Fibroblast of skin of right quadriceps (primary cell): ENCODE measurements around the gene SYNPO2.
"Not testable (repeated sequence)": the region's sequence is repeated elsewhere in the genome, so short reads cannot be mapped to it uniquely, and the experiment has no call there.

ENCODE experiments used
- DNase-seq: peaks from one replicate; pipeline ENCODE4 v3.0.0-alpha.2; 2013

SYNPO2 gene

GRCh38 chr4:119010221-119010620, 121.6 kb downstream of the SYNPO2 start:
- DNase-seq: not testable (repeated sequence)

DNA sequence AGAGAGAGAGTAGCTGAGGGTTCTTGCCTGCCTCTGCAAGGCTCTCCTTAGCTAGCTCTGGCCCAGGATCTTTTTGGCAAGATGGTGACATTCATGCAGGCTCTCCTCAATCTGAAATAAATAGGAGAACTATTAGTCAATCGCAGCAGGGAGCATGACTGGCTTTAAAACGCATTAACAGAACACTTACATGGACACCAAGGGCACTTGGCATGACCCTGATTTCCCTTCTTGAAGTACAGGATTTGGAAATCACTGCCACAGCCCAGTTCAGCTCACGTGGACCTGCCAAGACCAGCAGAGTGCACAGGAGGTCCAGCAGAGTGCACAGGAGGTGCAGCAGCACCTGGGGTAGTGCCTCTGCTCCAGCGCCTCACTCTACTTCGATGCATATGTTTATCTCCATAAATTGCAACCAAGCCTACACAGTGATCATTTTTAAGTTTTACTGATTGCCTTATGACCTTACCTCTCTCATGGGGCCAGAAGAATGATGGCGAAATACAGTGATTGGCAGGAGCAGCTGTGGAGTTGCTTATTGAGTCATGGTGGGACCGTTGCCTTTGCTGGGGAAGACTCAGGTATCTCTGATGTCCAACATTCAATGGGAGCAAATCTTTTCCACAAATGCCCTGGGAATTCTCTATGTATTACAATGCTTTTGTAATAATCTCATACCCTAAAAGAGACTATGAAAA, 122.4 kb downstream of the SYNPO2 start:
- DNase-seq: no peak

- DNase-seq: no peak
Observed at GRCh38 chr4:119011607-119011988, 122.9 kb downstream of the SYNPO2 start.

DNA sequence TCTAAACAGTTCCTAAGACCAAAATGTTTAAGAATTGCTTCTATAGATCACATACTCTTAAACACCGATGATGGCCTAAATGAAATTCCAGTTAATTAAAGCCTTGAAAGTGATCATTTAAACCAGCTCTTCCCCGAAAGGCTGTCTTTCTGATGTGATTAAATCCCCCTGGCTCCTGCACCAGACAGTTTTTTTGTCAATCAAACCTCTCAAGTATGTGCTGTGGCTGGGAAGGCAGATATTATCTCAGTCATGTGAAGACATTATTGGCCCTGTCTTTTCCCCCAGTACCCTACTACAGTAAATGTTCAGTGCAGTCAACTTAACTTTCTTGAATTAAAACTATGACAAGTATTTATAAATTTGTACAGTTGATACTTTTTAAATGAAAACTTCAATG, 126.0 kb downstream of the SYNPO2 start:
- no peak for DNase-seq

DNA sequence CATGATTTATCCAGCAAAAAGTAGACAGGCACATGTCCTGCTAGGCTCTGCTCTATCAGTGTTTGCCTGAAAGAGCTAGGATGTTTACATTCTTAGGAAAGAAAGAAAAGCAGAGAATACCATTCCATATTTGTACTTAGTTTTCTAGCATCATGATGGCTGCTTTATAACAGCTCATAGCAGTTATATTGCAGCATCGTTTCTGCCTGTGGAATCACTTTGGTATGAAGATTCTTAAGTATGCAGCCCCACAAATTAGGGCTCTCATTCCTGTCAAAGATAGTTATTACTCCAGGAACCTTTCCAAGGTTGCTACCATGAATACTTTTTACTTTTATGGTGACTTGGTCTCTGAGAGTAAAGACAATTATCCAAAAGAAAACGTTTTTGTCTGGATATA, 128.0 kb downstream of the SYNPO2 start:
- DNase-seq: peak; percentile 95

- DNase-seq: no peak
Observed at GRCh38 chr4:119017636-119018035, 129.0 kb downstream of the SYNPO2 start.

GRCh38 chr4:119020158-119020557, 131.5 kb downstream of the SYNPO2 start:
- peak; percentile 81 for DNase-seq

DNA sequence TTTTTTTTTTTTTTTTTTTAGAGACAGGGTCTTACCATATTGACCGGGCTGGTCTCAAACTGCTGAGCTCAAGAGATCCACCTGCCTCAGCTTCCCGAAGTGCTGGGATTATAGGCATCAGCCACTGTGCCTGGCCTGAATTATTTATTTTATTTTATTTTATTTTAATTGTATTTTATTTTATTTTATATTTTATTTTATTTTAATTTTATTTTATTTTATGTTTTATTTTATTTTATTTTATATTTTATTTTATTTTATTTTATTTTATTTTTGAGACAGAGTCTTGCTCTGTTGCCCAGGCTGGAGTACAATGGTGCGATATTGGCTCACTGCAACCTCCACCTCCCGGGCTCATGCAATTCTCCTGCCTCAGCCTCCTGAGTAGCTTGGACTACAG, 133.9 kb downstream of the SYNPO2 start:
- not testable (repeated sequence) for DNase-seq

DNA sequence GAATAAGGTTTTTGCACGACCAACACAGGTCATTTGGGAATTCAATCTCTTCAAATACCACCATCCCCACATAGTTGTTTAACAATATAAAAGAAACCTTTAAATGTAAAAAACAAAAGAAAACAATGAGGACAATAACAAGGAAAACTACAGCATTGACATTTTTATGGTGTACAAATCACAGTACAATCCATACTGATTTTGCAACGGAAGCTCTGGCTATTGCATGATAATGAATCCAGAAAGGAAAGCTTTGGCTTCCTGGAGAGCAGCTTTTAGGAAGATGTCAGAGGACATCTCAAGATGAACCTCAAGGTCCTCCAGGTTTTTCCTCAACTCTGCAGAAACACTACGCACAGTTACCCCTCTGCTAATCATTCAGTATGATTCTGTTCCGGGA, 135.4 kb downstream of the SYNPO2 start:
- no peak for DNase-seq

- DNase-seq: peak; percentile 61
Observed at GRCh38 chr4:119025420-119025819, 136.8 kb downstream of the SYNPO2 start.

DNA sequence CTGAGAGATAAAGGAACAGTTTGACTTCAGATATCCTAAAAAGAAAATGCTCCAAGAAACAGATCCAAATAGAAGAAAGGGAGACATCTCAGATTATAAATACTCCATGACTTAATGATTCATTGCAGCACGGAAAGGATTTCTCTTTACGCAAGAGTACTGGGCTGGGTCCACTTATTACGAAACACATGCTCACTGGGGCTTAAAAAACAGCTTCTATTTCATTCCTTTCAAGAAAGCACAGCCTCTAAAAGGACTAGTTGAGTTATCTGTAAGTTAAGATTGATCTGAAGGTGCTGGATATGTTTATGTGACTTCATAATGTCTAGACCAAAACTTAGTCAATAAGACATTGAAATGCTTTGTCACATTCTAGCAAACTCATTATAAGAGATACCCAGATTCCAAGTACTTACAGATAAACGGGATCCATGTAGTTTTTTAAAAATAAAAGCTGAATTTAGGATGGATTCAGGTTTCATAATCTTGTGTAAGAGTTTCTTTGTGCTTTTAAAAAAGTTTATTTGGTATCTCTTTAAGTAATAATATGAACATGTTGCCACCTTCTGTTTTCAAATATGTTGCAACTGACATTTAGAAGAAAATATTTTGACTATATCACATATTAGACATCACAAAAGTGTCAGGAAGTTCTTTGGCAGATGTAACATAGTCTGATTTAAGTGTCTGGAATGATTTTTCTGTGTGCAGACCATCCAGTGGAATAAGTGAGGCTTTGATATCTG, 137.4 kb downstream of the SYNPO2 start:
- DNase-seq: peak; percentile 91

GRCh38 chr4:119026662-119027444, 138.2 kb downstream of the SYNPO2 start:
- DNase-seq: no peak

- DNase-seq: no peak
Observed at GRCh38 chr4:119027811-119028210, 139.2 kb downstream of the SYNPO2 start.

GRCh38 chr4:119028296-119028695, 139.6 kb downstream of the SYNPO2 start:
- no peak for DNase-seq

- no peak for DNase-seq
Observed at GRCh38 chr4:119029847-119030535, 141.3 kb downstream of the SYNPO2 start.

GRCh38 chr4:119030536-119030890, 141.9 kb downstream of the SYNPO2 start:
- no peak for DNase-seq

- no peak for DNase-seq
Observed at GRCh38 chr4:119031218-119031617, 142.6 kb downstream of the SYNPO2 start.

GRCh38 chr4:119032921-119033685, 144.4 kb downstream of the SYNPO2 start:
- DNase-seq: no peak

- no peak for DNase-seq
Observed at GRCh38 chr4:119034276-119035008, 145.8 kb downstream of the SYNPO2 start.

DNA sequence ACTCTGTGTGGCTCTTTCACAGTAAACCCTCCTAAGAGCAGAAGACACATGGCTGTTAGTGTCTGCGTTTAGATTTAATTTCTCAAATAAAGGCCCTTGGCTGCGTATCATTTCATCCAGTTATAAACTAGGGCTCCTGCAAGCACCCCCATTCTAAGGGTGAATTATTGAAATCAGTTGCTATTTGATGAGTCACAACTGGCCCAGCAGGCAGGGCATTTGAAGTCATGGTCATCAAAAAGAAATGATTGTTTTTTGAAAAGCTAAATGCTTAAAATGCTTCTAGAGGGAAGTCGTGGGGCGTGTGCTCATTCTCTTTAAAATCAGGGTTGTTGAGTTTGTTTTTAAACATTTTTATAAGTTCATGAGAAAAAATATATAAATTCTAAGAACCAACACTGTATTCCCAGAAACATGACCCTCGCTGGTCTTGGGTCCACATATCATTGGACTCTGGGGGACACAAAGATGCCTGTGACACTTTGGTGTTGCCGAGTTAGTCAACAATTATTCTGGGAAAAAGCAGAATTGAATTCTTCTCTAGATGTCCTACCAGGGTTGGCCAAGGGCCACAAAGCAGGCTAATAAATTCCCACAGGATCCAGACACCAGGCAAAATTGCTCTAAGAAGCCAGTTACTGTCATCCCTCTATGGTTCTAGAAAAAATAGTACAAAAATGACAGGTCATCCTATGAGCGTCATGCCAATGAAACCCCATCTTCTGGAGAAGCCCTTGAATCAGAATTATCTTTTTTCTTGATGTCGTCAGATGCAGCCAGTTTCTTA, 147.5 kb downstream of the SYNPO2 start:
- peak; percentile 50 for DNase-seq

- DNase-seq: no peak
Observed at GRCh38 chr4:119037709-119038108, 149.1 kb downstream of the SYNPO2 start.
